BJ (cell line): Measurements from ENCODE around the gene RAD51B. TPM values are rescaled to one million over a fixed set of nuclear protein-coding genes. Genes with fewer than 3 reads are reported as not detected.

Experiments
- CTCF ChIA-PET: fragments of 350-600 bp; formaldehyde crosslinking; extraction: SDS; loops from one replicate; lab custom pipeline; 2021; ENCODE audit warnings: antibody characterized with exemption, inconsistent platforms; lab: Yijun Ruan, JAX
- POLR2A ChIA-PET: fragments of 300-600 bp; sonication (Branson Sonifier 250); formaldehyde crosslinking; extraction: SDS; loops from one replicate; lab custom pipeline; 2021; ENCODE audit warnings: antibody characterized with exemption; lab: Charles Lee
- DNase-seq: peaks from one replicate; pipeline ENCODE4 v3.0.0-alpha.2; 2011; ENCODE audit warnings: low read depth
- H3K27me3 ChIP-seq: 2 replicates; pipeline ENCODE4 v1.6.0; 2011; ENCODE audit warnings: low read length; ENCODE audit not compliant: control insufficient read depth, insufficient read depth
- H3K36me3 ChIP-seq: 2 replicates; pipeline ENCODE4 v1.5.1; 2011; ENCODE audit warnings: low read length; ENCODE audit not compliant: control insufficient read depth, insufficient read depth
- H3K4me3 ChIP-seq: 2 replicates; pipeline ENCODE4 v1.5.1; 2011; ENCODE audit warnings: low read depth, mild to moderate bottlenecking, control low read depth, low read length
- polyA plus RNA-seq: library from polyadenylated mRNA; depleted of rRNA; stranded (reverse); fragments of >200 nt; gene quantifications from 2 replicates; pipeline ENCODE4 v1.2.3, GENCODE V29; 2011
- TF ChIP-seq, protein P1 (sequence below): IDR thresholded peaks from 2 replicates; pipeline ENCODE4 v1.5.1; 2011; ENCODE audit warnings: low read depth, mild to moderate bottlenecking, control low read depth, inconsistent platforms, low read length, moderate library complexity; ENCODE audit not compliant: insufficient read depth

RAD51B gene
- polyA plus RNA-seq, 1 experiment = 5.6 TPM

DNA sequence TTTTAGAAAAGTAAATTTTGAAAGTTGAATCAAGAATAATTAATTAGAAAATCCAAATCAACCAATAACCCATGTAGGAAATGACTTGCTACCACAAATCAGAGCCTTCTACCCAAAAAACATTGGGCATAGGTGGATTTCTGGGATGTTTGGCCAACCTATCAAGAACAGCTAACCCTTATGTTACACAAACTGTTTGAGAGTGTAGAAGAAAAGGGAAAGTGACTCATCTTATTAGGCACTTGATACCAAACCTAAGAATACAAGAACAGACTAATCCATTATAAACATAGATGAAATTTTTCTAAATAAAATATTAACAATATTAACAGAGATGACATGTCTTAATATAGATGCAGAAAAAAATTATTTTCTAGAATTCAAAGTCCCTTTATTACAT is 712.9 kb downstream of the RAD51B start:
- Histone ChIP-seq H3K27me3 (no peaks in the 10 kb centered on the region), H3K36me3 (no peaks in the 10 kb centered on the region), H3K4me3 (no peak overlapping the region)
- ChIA-PET CTCF (interaction anchor here (1.2 kb wide), 1 partner anchor 13 kb away, joined by 3 read pairs; no protein-coding TSS in a partner anchor), POLR2A (no interaction called here)
- TF ChIP-seq, protein P1, sequence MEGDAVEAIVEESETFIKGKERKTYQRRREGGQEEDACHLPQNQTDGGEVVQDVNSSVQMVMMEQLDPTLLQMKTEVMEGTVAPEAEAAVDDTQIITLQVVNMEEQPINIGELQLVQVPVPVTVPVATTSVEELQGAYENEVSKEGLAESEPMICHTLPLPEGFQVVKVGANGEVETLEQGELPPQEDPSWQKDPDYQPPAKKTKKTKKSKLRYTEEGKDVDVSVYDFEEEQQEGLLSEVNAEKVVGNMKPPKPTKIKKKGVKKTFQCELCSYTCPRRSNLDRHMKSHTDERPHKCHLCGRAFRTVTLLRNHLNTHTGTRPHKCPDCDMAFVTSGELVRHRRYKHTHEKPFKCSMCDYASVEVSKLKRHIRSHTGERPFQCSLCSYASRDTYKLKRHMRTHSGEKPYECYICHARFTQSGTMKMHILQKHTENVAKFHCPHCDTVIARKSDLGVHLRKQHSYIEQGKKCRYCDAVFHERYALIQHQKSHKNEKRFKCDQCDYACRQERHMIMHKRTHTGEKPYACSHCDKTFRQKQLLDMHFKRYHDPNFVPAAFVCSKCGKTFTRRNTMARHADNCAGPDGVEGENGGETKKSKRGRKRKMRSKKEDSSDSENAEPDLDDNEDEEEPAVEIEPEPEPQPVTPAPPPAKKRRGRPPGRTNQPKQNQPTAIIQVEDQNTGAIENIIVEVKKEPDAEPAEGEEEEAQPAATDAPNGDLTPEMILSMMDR = no peak
- no peak for DNase-seq

DNA sequence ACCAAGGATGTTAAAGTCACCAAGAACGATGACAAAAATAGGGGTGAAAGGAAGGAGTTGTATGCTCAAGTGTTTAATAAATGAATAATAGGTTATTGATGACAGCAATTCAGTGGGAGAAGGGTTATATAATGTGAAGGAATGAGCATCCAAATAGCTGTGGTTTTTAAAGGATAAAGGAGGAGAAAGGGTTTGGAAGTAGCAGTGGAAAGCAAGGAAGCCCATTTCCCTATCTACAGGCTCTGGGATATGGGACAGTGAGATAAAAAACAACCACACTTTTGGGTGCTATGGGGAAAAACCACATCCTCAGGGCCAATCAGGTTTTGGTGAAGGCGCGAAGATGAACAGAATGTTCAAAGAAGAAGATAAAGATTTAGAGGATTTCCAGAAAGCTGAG is 714.7 kb downstream of the RAD51B start:
- TF ChIP-seq, protein P1 = no peak
- Histone ChIP-seq H3K27me3 (no peaks in the 10 kb centered on the region), H3K36me3 (no peaks in the 10 kb centered on the region), H3K4me3 (no peak overlapping the region)
- no peak for DNase-seq
- ChIA-PET POLR2A (no interaction called here), CTCF (interaction anchor here (0.6 to 2.5 kb wide), 5 partner anchors 16 to 286 kb away, joined by 3 to 6 read pairs (median 3); no protein-coding TSS in a partner anchor)

DNA sequence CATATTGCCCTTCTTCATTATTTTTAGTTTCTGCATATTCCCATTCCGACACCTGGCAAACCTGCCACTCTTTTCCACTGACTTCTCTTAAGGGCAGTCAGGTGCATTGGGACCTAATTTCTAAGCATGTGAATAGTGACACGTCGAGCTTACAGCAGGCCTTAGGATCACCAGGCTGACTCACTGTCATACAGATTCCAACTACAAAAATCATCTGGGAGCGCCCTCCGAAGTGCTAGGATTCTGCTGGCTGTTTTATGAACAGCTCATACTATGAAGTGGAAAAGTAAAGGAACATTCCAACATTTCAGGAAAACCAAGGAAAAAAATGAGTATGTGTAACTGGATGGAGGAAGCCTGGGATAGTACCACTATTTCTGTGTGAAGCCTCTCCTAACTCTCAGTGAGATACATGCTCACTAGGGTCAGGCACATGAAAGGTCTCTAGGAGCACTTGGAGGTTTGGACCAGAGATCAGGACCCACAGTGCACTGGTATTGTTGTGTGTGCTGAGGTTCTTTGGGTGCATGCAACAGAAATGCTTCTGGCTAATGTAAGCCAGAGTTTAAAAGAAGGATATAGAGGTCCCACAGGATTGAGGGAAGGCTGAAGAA is 715.9 kb downstream of the RAD51B start:
- ChIA-PET CTCF (interaction anchor here (1.5 to 2.5 kb wide), 2 partner anchors 25 to 287 kb away, joined by 3 to 6 read pairs; no protein-coding TSS in a partner anchor), POLR2A (interaction anchor here (0.6 kb wide), 1 partner anchor 11 kb away, joined by 5 read pairs; no protein-coding TSS in a partner anchor)
- peak; percentile 91 for DNase-seq
- H3K36me3 ChIP-seq = no peaks in the 10 kb centered on the region
- TF ChIP-seq, protein P1 = 0 out of 2 replicates have a peak, but pooled peaks have one; percentile 8
- no peak overlapping the region for H3K4me3 ChIP-seq
- H3K27me3 ChIP-seq = no peaks in the 10 kb centered on the region

DNA sequence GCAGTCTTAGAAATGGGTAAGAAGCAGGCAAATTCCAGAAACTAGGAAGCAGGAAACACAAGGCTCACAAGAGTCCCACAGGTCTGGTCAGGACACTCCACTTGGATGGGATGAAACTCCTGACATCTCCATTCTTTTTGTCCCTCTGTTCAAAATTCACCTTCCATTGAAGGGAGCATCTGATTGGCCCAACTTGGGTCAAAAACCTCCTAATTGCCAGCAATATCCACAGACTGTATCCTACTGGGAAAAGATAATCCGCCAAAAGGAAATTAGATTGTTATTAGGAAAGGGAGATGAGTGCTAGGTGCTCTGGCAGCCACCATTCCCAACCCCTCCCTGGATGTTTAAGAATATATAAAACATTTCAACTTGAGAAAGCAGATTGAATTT is 716.4 kb downstream of the RAD51B start:
- H3K27me3 ChIP-seq = no peaks in the 10 kb centered on the region
- CTCF ChIA-PET = interaction anchor here (1.0 to 2.5 kb wide), 3 partner anchors 25 to 288 kb away, joined by 3 to 6 read pairs (median 3); no protein-coding TSS in a partner anchor

DNA sequence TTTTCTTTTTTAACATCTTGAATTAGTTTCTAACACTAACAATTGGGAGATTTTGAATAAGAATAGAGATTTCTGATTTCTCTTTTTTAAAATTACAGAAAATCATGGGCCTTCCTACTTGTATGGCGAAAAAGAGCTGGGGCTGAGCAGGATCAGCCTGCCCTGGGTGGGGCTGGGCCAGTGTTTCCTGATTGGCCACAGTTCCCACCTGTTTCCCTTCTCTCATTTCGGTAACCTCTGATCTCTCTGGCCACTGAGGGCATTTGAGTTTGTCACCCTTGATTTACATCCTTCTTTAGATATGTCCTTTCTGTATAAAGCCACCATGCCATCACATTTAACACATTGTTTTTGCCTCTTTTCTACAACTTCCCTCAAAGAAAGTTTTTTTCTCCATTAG is 719.1 kb downstream of the RAD51B start:
- CTCF ChIA-PET = interaction anchor here (0.6 to 1.2 kb wide), 2 partner anchors 90 to 288 kb away, joined by 3 to 4 read pairs; no protein-coding TSS in a partner anchor
- no peak for DNase-seq
- no peaks in the 10 kb centered on the region for H3K27me3 ChIP-seq
- POLR2A ChIA-PET = no interaction called here
- TF ChIP-seq, protein P1 = no peak
- no peak overlapping the region for H3K4me3 ChIP-seq
- no peaks in the 10 kb centered on the region for H3K36me3 ChIP-seq

More for the DNA sequence above, 716.4 kb downstream of the RAD51B start:
- no peaks in the 10 kb centered on the region for H3K36me3 ChIP-seq
- DNase-seq = no peak
- no peak overlapping the region for H3K4me3 ChIP-seq
- TF ChIP-seq, protein P1 = no peak
- POLR2A ChIA-PET = no interaction called here
